MCF 10A (cell line): ENCODE data around the gene DESI2. TPM values are rescaled to one million over a fixed set of nuclear protein-coding genes. Genes with fewer than 3 reads are reported as not detected.
"Not testable (repeated sequence)": the region's sequence is repeated elsewhere in the genome, so short reads cannot be mapped to it uniquely, and the experiment has no call there.

Experiments
- BruUV-seq: library from RNA; stranded (reverse); fragments of 400-500 nt; replicated peaks from 2 replicates; lab custom pipeline; 2021; lab: Mats Ljungman, UMichigan
- CTCF ChIA-PET: fragments of 300-600 bp; sonication (Branson Sonifier 250); formaldehyde crosslinking; extraction: SDS; loops from one replicate; lab custom pipeline; 2021; ENCODE audit warnings: antibody characterized with exemption, inconsistent platforms; lab: Yijun Ruan, JAX
- POLR2A ChIA-PET: fragments of 300-600, 350-650 bp; sonication (Branson Sonifier 250); formaldehyde crosslinking; extraction: SDS; loops from one replicate; lab custom pipeline; 2020; ENCODE audit warnings: antibody characterized with exemption, inconsistent platforms; lab: Yijun Ruan, JAX
- DNase-seq: peaks from one replicate; pipeline ENCODE4 v3.0.0-alpha.2; 2018; ENCODE audit not compliant: unreplicated experiment
- H3K27ac Mint-ChIP-seq: one replicate; pipeline ENCODE4 v1.8.0; 2022; ENCODE audit warnings: mild to moderate bottlenecking, low read depth, mixed read lengths; ENCODE audit not compliant: unreplicated experiment
- H3K27me3 Mint-ChIP-seq: one replicate; pipeline ENCODE4 v1.8.0; 2022; ENCODE audit warnings: mixed read lengths; ENCODE audit not compliant: insufficient read depth, unreplicated experiment
- H3K36me3 Mint-ChIP-seq: one replicate; pipeline ENCODE4 v1.8.0; 2022; ENCODE audit warnings: mild to moderate bottlenecking, moderate library complexity, mixed read lengths; ENCODE audit not compliant: insufficient read depth, unreplicated experiment
- H3K4me1 Mint-ChIP-seq: one replicate; pipeline ENCODE4 v1.8.0; 2022; ENCODE audit warnings: mixed read lengths; ENCODE audit not compliant: insufficient read depth, unreplicated experiment
- H3K4me3 Mint-ChIP-seq: one replicate; pipeline ENCODE4 v1.8.0; 2022; ENCODE audit warnings: mild to moderate bottlenecking, moderate library complexity, mixed read lengths; ENCODE audit not compliant: unreplicated experiment
- H3K9me3 Mint-ChIP-seq: one replicate; pipeline ENCODE4 v1.8.0; 2022; ENCODE audit warnings: mixed read lengths; ENCODE audit not compliant: unreplicated experiment
- CTCF ChIP-seq: fragments of 200-600 bp; IDR thresholded peaks from one replicate; pipeline ENCODE4 v1.8.0; 2022; ENCODE audit warnings: antibody characterized with exemption, mild to moderate bottlenecking; ENCODE audit not compliant: unreplicated experiment
- intact Hi-C: fragments of 100-400 bp; cut with micrococcal nuclease; formaldehyde crosslinking; loops from 2 replicates; pipeline ENCODE4 v1.14.1; 2022
- total RNA-seq: library from RNA; stranded (reverse); gene quantifications from 2 replicates; pipeline ENCODE4 v1.2.3, GENCODE V29; 2022

DESI2 gene
- total RNA-seq, 1 experiment from 2014 or later: 101 TPM

GRCh38 chr1:244678697-244679096 is 25.8 kb downstream of the DESI2 start:
- Mint-ChIP-seq H3K27me3 (no peaks in the 10 kb centered on the region), H3K4me1 (peaks cover 30% of the 10 kb centered on the region), H3K27ac (no peak overlapping the region), H3K9me3 (no peaks in the 10 kb centered on the region), H3K36me3 (peaks cover 43% of the 10 kb centered on the region), H3K4me3 (no peak overlapping the region)
- BruUV-seq: no TSS peak
- CTCF ChIA-PET: no interaction called here
- intact Hi-C loops: no loop called here
- TF ChIP-seq CTCF: no peak
- DNase-seq: no peak
- POLR2A ChIA-PET: interaction anchor here (0.6 kb wide), 1 partner anchor 762 kb away, joined by 3 read pairs; no protein-coding TSS in a partner anchor

GRCh38 chr1:244680667-244681066 is 27.7 kb downstream of the DESI2 start:
- TF ChIP-seq CTCF: no peak
- peak overlapping the region; percentile 10 for H3K27ac Mint-ChIP-seq

GRCh38 chr1:244682087-244682486 is 29.2 kb downstream of the DESI2 start:
- BruUV-seq, DNase-seq, H3K27me3 Mint-ChIP-seq, H3K4me3 Mint-ChIP-seq, H3K9me3 Mint-ChIP-seq, intact Hi-C loops, H3K27ac Mint-ChIP-seq: not testable (repeated sequence)
- Mint-ChIP-seq H3K36me3 (peaks cover 40% of the 10 kb centered on the region), H3K4me1 (peaks cover 12% of the 10 kb centered on the region)
- ChIA-PET POLR2A (interaction anchor here (1.1 kb wide), 1 partner anchor 11 kb away, joined by 4 read pairs; no protein-coding TSS in a partner anchor), CTCF (interaction anchor here (0.6 to 1.0 kb wide), 2 partner anchors 9 to 681 kb away, joined by 3 read pairs; no protein-coding TSS in a partner anchor)

More at GRCh38 chr1:244680667-244681066, 27.7 kb downstream of the DESI2 start:
- no TSS peak for BruUV-seq
- ChIA-PET CTCF (interaction anchor here (0.6 to 1.3 kb wide), 6 partner anchors 10 to 293 kb away, joined by 3 to 8 read pairs (median 4); no protein-coding TSS in a partner anchor), POLR2A (interaction anchor here (0.7 to 1.4 kb wide), 5 partner anchors 8 to 84 kb away, joined by 3 to 4 read pairs (median 3); no protein-coding TSS in a partner anchor)
- DNase-seq: peak; percentile 31
- Mint-ChIP-seq H3K4me1 (peaks cover 14% of the 10 kb centered on the region), H3K4me3 (no peak overlapping the region), H3K9me3 (no peaks in the 10 kb centered on the region), H3K27me3 (no peaks in the 10 kb centered on the region), H3K36me3 (peaks cover 36% of the 10 kb centered on the region)
- intact Hi-C loops: no loop called here

GRCh38 chr1:244695937-244696336 is 43.0 kb downstream of the DESI2 start:
- H3K27ac Mint-ChIP-seq: no peak overlapping the region
- H3K9me3 Mint-ChIP-seq: no peaks in the 10 kb centered on the region
- POLR2A ChIA-PET: interaction anchor here (0.6 to 1.1 kb wide), 4 partner anchors 10 to 87 kb away, joined by 3 to 4 read pairs (median 3); no protein-coding TSS in a partner anchor
- no TSS peak for BruUV-seq
- H3K4me3 Mint-ChIP-seq: no peak overlapping the region
- intact Hi-C loops: no loop called here
- no peak for DNase-seq
- peaks cover 90% of the 10 kb centered on the region for H3K36me3 Mint-ChIP-seq
- no peaks in the 10 kb centered on the region for H3K4me1 Mint-ChIP-seq
- CTCF ChIA-PET: interaction anchor here (0.6 to 1.4 kb wide), 4 partner anchors 20 to 2000 kb away, joined by 3 read pairs; no protein-coding TSS in a partner anchor
- no peak for TF ChIP-seq CTCF
- H3K27me3 Mint-ChIP-seq: no peaks in the 10 kb centered on the region
